Prostate gland (tissue), 2 donors: ENCODE results near the gene NOP56. TPM values are rescaled to one million over a fixed set of nuclear protein-coding genes. Genes with fewer than 3 reads are reported as not detected.

Experiments
- DNase-seq: peaks from one replicate; pipeline ENCODE4 v3.0.0-alpha.2; 2019; ENCODE audit warnings: low spot score
- H3K27ac ChIP-seq, 2 donors: fragments of 200-600 bp; sonication (generic); 2 replicates each; pipeline ENCODE4 v1.5.1; 2017 to 2019
- H3K27me3 ChIP-seq: fragments of 200-600 bp; sonication (generic); replicated peaks from 2 replicates; pipeline ENCODE4 v1.5.1; 2019; ENCODE audit not compliant: insufficient read depth
- H3K36me3 ChIP-seq, 2 donors: fragments of 200-600 bp; sonication (generic); 1 replicate in 1 of 2; 2 replicates in 1 of 2; pipeline versions ENCODE4 v1.5.1 to v1.8.1; 2017 to 2019
- H3K4me1 ChIP-seq: fragments of 200-600 bp; sonication (generic); replicated peaks from 2 replicates; pipeline ENCODE4 v1.5.1; 2019
- H3K4me3 ChIP-seq, 2 donors: fragments of 200-600 bp; sonication (generic); 2 replicates each; pipeline ENCODE4 v1.5.1; 2017 to 2019
- H3K9me3 ChIP-seq: fragments of 200-600 bp; sonication (generic); 2 replicates; pipeline ENCODE4 v1.5.1; 2017
- CTCF ChIP-seq, 4 experiments: fragments of 200-600 bp in 2 of 4; fragments of 450-650 bp in 2 of 4; sonication (generic) in 2 of 4; IDR thresholded peaks; 1 replicate in 3 of 4; 2 replicates in 1 of 4; pipeline ENCODE4 v1.5.1; 2016 to 2019; ENCODE audit warnings: antibody characterized with exemption in 4 of 4, mild to moderate bottlenecking in 2 of 4, moderate library complexity in 2 of 4
- POLR2A ChIP-seq: fragments of 450-650 bp; IDR thresholded peaks from one replicate; pipeline ENCODE4 v1.6.1; 2016; ENCODE audit warnings: antibody characterized with exemption, mild to moderate bottlenecking
- POLR2AphosphoS5 ChIP-seq: sonication (generic); formaldehyde crosslinking; IDR thresholded peaks from one replicate; pipeline ENCODE4 v1.6.1; 2017; ENCODE audit warnings: antibody characterized with exemption
- WGBS: methylation state at CpG from one replicate; pipeline ENCODE4 v1.1.5; 2018; 5-methylcytosine and 5-hydroxymethylcytosine counted together
- intact Hi-C: fragments of 100-400 bp; cut with DNase I; formaldehyde crosslinking; loops from one replicate; pipeline ENCODE4 v1.14.2; 2022
- total RNA-seq, 2 donors: library from RNA; depleted of rRNA; stranded (reverse); fragments of >200 nt; gene quantifications; one replicate each; pipeline ENCODE4 v1.1.0, GENCODE V29; 2016

The NOP56 gene
- total RNA-seq, 2 donors from 2014 or later = 50.8 to 108 TPM

- Histone ChIP-seq H3K4me3 (peak within 1 kb of the TSS; percentile 51 to 65), H3K27me3 (no peaks in the 10 kb centered on the region), H3K27ac (peak within 1 kb of the TSS; percentile 90 to 94), H3K36me3 (no peaks in the 10 kb centered on the region), H3K4me1 (peaks cover 7% of the 10 kb centered on the region), H3K9me3 (no peaks in the 10 kb centered on the region)
- intact Hi-C loops = loop anchor here (10.0 kb wide), 1 partner anchor 153 kb away; the partner anchor contains the start of genes PCED1A and VPS16
- TF ChIP-seq CTCF (IDR thresholded peaks at IDR 0.05) (no peak), POLR2A (peak; percentile 70), POLR2AphosphoS5 (peak; percentile 12)
- 2% methylated on average over 60 of the region's 106 CpGs for WGBS
- peak; percentile 63 for DNase-seq
Observed at GRCh38 chr20:2692036-2692885, 39.8 kb downstream of the NOP56 start, which contains the start of gene EBF4. Gene EBF4 (plus strand): TSS chr20:2692780. CDS start chr20:2693646, 866 bp downstream.

GRCh38 chr20:2692886-2693285 lies 40.5 kb downstream of the NOP56 start:
- TF ChIP-seq CTCF (IDR thresholded peaks at IDR 0.05) (no peak), POLR2AphosphoS5 (no peak), POLR2A (no peak)
- 0% methylated on average over 6 of the region's 64 CpGs for WGBS
- no peaks in the 10 kb centered on the region for H3K9me3 ChIP-seq
- H3K36me3 ChIP-seq = no peaks in the 10 kb centered on the region
- H3K4me3 ChIP-seq = peak overlapping the region; percentile 51 to 65
- intact Hi-C loops = loop anchor here (10.0 kb wide), 1 partner anchor 152 kb away; the partner anchor contains the start of genes PCED1A and VPS16
- H3K27me3 ChIP-seq = no peaks in the 10 kb centered on the region
- peaks cover 7% of the 10 kb centered on the region for H3K4me1 ChIP-seq
- H3K27ac ChIP-seq = peak overlapping the region in 1 of 2 donors; percentile 38
- no peak for DNase-seq

GRCh38 chr20:2693286-2694007 lies 41.0 kb downstream of the NOP56 start:
- peak overlapping the region in 1 of 2 donors; percentile 38 for H3K27ac ChIP-seq
- peak overlapping the region; percentile 51 to 65 for H3K4me3 ChIP-seq
- H3K4me1 ChIP-seq = peaks cover 7% of the 10 kb centered on the region
- H3K27me3 ChIP-seq = no peaks in the 10 kb centered on the region
- TF ChIP-seq POLR2AphosphoS5 = no peak
- TF ChIP-seq CTCF (IDR thresholded peaks at IDR 0.05) = no peak
- no peak for TF ChIP-seq POLR2A
- H3K36me3 ChIP-seq = no peaks in the 10 kb centered on the region
- intact Hi-C loops = loop anchor here (10.0 kb wide), 1 partner anchor 151 kb away; the partner anchor contains the start of genes PCED1A and VPS16
- WGBS = under 1% methylated on average over 23 of the region's 89 CpGs
- H3K9me3 ChIP-seq = no peaks in the 10 kb centered on the region
- peak; percentile 32 for DNase-seq

GRCh38 chr20:2694008-2694471 lies 41.6 kb downstream of the NOP56 start:
- no peak for DNase-seq
- peaks cover 7% of the 10 kb centered on the region for H3K4me1 ChIP-seq
- TF ChIP-seq CTCF (IDR thresholded peaks at IDR 0.05) (no peak), POLR2AphosphoS5 (no peak), POLR2A (no peak)
- intact Hi-C loops = loop anchor here (10.0 kb wide), 1 partner anchor 151 kb away; the partner anchor contains the start of genes PCED1A and VPS16
- no peaks in the 10 kb centered on the region for H3K27me3 ChIP-seq
- H3K27ac ChIP-seq = no peak overlapping the region
- H3K9me3 ChIP-seq = no peaks in the 10 kb centered on the region
- H3K4me3 ChIP-seq = peak overlapping the region; percentile 51 to 65
- 36% methylated on average over 21 of the region's 23 CpGs for WGBS
- no peaks in the 10 kb centered on the region for H3K36me3 ChIP-seq
